ENCODE measurements around the gene SPOP. TPM values are rescaled to one million over a fixed set of nuclear protein-coding genes. Genes with fewer than 3 reads are reported as not detected.
A peak's percentile ranks its signal among the peaks of the same experiment; 100 is the strongest.

SPOP gene
- total RNA-seq, 1 donor from 2014 or later, result 47.1 TPM

DNA sequence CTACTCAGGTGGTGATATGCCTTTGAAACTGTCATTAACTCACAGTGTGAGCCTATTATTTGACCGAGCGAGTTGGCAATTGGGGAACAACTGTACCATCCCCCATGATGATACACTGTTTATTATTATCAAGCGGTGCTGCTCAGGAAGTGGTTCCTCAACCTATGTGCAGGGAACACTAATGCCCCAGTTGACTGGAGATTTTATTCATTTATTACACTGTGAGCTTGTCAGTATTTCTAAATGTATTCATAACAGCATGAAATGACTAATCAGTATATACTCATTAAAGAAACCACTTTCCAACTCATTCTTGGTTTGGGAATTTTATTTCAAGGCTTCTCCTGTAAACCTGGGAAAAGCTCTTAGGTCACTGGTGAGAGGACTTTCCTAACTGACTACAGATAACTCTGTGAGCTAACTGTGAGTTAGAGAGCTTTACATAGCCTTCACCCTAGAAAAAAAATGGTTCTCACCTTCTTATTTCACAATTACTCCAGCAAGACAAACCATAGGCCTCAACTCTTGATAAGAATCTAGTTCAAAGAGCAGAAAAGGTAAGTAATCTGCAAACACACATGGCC, 59.8 kb downstream of the SPOP start:
- DNase-seq (ENCODE audit: low read depth), result no peak

DNA sequence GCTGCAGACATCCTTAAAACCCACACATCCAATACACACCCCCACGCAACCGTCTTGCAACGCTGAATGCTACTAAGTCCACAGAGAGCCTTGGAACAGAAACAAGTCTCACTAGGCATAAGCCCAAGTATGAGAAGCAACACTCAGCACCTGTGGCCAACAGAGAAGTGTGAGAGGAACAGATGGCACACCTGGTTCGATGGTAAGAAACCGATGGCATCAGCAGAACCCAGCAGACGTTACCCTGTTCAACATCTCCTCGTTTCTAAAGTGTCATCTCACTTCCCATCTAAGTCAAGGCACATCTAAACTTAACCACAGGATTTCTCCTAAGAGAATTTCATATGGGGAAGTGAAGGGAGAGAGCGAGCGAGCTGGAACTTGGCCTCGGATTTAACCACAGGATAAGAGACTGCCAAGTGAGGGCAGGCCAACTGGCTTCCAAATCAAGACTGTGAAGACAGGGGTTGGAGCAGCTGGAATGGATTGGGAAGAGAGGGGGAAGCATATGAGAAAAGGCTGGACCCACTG, 61.2 kb downstream of the SPOP start:
- DNase-seq (ENCODE audit: low read depth), result peak; percentile 75

DNA sequence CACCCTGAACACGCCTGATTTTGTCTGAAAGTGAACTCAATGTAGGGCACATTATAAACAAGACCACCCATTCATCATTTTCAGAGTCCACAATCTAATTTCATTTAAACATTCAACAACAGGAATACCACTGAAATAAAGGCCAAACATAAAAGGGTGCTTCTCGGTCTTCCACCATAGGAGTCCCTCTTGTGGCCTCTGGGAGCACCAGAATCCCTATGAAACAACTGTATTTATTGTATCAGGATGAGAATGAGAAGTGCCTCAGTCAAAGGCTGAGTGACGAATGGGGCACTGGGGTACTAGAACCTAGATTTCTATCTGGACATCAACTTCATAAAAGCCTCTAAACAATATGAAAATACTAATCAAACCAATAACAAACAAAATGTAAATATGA, 61.8 kb downstream of the SPOP start:
- DNase-seq (ENCODE audit: low read depth), result no peak

DNA sequence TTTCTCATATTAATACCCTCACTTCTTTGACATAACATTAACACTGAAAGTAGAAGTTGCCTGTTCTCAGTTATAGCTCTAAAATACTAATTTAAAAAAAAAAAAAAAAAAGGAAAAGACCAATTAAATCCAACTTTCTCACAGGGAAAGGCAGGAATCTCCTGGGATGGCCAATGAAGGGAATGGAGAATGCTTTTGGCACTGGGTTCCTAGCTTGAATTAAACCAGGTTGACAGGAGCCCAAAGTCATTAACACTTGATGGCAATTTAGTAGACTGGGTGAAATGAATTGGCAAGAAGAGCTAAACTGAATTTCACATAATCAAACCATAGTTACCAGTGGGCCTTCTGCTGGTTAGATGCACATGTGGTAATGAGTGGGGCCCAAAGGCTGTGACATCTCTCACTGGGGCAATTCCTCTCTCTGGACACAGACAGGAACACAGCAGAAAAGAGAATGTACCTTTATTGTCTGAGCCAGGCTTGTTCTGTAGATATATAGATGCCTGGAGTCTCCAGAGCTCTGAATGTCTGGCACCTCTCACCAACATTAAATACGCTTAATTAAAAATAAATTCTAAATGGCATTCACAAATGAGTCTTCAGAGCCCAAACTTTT, 64.6 kb downstream of the SPOP start:
- no peak for DNase-seq (ENCODE audit: low read depth)

DNA sequence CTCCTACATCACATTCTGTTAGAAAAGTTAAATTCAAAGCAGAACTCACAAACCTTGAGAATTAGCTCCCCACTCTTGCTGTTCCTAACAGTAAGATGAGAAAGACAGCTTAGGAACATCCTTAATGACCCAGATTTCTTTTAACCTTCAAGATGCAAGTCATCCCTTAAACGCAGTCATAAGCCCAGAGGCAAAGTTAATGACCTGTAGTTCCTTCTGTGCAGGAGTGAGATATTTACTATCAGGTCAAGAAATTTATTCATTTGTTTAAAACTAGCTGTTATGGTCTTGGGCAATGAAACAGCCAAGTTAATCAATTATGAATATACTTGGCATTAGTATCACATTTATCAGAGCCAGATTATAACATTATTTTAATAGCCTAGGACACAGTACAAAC, 65.2 kb downstream of the SPOP start:
- DNase-seq (ENCODE audit: low read depth), result no peak

DNA sequence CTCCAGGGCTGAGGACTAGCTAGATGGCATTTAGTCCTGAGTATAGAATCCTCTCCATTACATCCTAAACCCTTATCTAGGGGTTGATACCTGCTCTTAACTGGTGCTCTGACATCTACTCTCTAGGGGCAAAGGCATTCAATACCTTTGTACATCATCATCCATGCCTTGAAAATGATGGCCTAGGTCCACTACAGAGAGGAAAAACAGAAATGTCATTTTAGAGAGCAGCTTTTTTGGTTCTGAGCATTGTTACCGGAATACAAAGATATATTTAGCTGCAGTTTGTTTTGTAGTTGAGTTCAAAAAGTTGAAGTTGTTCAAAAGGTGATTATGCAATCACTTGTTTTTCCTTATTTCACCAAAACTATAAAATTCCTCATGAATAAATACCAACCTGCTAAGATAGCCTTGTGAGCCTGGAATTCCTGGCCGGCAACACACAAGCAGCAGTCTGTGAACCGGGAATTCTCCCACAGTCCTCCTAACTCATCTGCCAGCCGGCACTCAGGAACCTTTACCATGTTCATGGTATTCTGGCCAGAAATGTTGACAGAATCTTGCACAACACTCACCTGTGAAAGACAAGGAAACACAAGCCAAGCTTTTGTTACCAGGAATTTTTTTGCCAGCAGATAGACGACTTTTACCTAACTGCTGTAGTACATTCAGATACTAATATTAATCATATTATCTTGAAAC, 66.9 kb downstream of the SPOP start:
- no peak for DNase-seq (ENCODE audit: low read depth)

DNA sequence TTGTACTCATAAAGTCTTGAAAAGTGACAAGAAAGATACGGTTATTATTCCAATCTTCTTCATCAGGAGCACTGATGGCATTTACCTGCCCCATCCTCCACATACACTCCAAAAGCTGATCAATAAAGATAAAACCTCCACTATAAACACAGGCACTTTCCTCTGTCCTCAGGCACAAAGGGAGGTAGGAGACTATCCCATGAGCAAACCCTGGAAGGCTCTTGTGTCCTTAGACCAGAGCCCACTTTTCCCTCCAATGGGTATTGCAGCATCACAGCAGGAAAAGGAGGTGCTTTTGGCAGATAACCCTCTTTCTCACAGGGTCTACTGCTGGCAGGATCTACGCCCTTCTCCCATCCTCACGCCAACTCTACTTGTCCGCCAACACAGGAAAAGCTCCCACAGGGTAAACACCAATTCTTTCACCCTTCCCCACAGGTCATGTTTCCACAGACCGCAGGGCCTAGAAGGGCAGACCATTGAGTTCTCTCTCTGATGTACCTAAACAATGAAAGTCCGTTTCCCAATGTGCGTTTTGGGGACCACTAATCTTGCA, 73.5 kb downstream of the SPOP start:
- no peak for DNase-seq (ENCODE audit: low read depth)

DNA sequence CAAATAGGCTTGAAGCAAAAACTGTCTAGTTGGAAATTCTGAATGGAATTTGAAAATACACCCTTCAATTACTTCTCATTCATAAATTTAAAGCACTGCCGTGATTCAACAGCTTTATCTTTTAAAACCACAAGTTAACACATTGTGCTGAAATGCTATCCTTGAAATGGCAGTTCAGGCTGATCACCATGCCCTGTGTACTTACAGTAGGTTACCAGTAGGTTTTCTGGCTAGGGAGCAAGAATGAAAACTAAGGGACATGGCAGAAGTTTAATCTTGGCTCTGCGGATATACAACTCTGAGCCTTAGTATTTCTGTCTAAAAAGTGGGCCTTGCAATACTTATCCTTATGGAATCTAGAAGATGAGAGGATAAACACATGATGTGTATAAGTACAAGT, 74.2 kb downstream of the SPOP start:
- no peak for DNase-seq (ENCODE audit: low read depth)

DNA sequence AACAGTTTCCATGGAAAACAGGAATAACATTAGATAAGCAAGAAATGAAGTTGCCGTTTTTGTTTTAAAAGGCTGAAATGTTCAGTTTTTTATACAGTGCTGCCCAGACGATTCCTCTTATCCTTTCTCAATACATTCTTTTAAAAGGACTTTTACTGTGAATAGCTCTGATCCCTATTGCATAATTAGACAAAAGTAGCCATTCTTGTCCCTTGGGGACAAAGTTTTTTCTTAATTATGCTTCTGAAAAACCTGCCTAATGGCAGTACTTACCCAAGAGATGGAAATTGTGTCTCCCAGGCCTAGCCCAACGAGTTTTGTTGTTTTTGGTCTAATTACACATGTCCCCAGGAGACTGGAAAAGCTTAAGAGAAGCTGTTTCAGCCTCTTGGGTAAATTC, 74.7 kb downstream of the SPOP start:
- DNase-seq (ENCODE audit: low read depth), result no peak

DNA sequence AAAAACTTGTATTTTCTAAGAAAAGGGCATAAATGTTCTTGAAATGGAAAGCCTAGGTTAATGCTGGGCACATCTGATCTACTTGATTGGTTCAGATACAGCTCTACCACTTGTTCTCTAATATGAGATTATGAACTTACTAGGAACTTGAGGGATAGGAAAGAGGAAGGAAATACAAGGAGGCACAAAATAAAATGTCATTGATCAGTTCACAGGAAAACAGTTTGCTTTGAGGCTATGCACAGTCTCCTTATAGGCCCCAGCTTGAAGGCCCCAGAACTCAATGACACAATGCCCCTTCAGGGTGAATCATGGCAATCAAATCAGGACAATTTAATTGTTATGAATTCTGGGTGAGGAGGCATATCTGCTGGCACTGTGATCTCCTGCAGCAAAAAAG, 75.1 kb downstream of the SPOP start:
- no peak for DNase-seq (ENCODE audit: low read depth)

DNA sequence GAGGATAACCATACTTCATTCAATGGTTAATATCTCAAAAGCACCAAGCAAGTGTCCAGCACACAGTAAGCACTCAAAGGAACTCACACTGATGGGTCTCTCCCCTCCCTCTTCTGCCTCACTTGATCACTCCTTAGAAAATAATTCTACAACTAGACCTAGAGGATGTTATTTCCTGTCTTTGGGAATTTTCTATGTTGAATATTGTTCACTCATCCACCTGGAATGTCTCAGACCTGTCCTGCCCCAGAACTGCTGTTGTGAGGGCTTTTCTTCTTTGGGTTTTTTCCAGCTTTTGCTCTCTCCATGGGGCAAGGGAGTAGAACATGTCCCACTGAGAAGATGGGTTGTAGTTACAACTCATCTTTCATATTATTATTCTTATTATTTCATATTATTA, 76.9 kb downstream of the SPOP start:
- DNase-seq (ENCODE audit: low read depth), result no peak

DNA sequence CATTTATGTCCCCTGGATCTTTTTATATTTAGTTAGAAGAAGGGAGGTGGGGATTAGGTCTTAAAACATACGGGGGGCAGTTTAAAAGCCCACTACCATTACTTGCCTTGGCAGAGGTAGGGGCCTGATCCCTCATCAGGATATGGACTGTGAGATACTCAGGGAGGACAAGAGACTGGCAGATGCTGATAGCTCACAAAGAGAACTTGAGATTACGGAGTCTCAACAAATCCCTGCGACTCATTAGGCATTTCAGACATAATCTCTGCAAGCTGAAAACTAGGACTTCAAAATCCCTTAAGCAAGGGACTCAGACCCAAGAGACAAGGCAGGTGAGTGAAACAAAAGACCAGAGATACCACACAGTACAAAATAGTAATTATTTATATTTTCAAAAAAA, 79.0 kb downstream of the SPOP start:
- no peak for DNase-seq (ENCODE audit: low read depth)

DNA sequence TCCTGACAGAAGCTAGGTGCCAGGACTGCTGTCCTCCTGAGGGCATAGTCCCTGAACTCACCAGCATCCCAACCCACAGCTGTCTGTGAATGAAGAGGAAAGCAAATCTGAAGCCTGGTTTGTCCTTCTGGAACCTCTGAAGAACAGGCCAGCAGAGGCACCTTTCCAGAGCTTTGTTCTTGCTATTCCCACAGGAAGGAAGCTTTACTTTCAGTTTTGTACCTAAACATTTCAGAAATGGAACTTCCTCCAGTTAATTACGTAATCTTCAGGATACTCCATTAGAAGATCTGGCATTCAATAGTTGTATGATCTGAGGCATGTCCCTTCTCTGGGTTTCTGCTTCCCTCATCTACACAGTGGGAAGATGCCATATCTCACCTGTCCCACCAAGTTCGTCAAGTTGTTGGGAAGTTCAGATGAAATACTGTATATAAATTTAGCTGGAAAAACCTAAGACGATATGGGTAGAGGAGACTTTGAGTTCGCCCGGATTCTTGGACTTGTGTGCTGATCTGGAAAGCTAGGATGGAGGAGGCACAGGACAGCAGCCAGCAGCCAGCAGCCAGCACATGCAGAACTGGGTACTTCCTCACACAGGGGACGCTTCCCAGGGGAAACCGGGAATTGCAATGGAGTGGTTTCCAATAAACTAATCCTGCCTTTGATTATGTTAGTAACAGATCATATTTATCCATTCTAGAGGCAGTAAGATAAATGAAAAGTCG, 79.8 kb downstream of the SPOP start:
- DNase-seq (ENCODE audit: low read depth), result no peak

DNA sequence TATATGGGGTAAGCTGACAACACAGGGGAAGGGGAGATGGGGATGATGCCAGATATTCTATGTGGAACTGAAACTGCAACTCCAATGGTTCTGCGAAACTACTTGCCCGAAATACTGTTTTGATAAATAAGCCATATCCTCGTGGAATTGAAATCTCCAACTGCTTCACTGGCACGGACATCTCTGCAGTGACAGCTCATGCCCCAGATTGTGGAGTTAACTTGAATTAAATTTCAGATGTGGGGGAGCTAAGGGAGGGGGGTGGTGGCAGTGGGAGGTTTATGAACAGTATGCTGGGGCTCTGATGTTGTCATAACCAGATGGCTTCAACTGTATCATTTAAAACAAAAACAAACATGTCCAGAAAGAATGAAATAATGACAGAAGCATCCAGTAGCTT, 80.5 kb downstream of the SPOP start:
- no peak for DNase-seq (ENCODE audit: low read depth)

DNA sequence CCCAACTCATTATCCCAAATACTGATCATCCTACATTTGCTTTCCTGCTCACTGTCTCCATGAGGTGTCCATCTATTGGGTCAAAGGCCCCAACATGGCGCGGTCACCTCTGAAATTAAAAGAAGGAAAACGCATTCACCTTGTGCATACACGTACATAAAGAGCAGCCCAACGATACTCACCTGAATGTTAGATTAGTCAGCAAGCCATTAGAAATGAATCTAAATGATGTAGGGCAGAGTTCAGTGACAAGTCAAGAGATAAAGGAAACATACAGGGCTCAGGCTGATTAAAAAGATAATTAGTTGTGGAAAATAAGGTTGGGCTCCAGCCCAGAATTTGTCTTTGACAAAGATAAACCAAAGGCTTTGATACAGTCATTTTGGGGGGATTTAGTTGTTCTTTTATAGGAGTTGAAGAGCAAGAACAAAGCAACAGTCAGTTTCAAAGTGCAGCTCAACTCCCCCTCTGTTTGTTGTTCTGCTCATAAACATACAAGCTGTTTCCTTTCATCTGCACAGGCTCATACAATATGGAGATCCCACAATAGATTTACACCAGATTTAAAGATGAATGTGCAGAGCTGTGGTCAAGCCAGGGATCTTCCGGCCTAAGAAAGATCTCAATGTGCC, 81.2 kb downstream of the SPOP start:
- DNase-seq (ENCODE audit: low read depth), result no peak

DNA sequence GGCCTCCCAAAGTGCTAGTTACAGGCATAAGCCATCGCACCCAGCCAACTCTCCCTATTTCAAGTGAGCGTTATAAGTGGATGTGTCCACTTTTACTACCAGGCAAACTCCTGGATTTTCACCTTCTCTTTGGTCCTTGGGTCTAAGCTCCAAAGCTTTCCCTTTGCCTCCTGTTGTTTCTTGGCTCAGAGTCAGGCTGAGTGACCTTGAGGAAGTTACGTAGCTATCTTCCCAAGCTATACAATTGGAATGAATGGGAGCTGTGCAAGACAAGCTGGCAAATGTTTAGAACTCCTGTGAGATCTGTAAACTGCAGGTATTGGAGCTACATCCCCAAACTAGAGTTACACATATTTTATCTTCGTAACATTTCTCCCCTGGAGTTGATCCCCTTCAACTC, 81.9 kb downstream of the SPOP start:
- DNase-seq (ENCODE audit: low read depth), result no peak

DNA sequence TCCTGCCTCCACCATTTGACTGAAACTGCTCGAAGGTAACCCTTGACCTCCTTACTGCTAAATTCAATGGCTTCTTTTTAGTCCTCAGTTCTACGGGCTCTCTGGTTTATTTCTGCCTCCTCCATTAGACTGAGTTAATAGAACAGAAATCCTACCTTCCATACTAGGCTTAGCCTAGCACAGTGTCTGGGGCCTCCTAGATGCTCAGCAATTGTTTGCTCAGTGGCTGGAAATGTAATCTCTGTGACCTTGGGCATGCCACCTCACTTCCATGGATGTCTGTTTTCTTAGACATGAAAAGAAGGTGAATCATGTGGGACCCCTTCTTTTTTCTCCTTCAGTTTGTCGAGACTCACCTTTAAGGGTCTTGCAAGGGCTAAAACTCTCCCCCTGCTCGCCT, 82.6 kb downstream of the SPOP start:
- no peak for DNase-seq (ENCODE audit: low read depth)

DNA sequence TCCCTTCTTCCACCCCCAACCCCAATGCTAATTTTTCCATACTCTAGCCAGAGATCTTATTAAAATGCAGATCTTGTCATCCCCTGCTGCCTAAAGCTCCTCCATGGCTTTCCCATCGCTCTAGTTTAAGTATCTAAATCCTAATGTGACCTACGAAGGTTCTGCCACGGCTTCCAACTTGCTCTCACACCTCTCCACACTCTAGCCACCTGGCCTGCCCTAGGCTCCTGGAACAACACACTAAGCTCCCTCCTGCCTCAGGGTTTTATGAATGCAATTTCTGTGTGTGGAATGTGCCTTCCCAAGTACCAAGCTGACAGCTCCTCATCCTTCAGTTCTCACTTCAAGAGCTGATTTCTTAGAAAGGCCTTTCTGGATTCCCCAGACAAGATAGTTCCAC, 85.6 kb downstream of the SPOP start:
- no peak for DNase-seq (ENCODE audit: low read depth)

DNA sequence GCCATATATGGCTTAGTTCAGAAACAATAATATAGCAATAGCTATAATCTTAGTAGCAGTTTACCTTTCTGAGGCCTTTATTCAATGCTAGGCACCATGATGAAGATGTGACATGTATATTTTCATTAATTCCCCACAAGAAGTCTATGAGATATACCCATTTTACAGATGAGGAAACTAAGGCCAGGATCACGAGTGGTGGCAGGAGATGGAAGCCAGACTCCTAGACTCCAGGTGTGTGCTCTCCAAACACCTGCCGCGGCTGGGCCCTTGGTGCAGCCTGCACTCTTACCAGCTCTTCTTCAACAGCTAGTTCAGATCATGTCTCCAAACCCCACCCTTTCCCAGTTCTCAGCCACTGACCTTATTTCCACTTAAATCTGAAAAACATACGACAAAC, 87.0 kb downstream of the SPOP start:
- DNase-seq (ENCODE audit: low read depth), result no peak

DNA sequence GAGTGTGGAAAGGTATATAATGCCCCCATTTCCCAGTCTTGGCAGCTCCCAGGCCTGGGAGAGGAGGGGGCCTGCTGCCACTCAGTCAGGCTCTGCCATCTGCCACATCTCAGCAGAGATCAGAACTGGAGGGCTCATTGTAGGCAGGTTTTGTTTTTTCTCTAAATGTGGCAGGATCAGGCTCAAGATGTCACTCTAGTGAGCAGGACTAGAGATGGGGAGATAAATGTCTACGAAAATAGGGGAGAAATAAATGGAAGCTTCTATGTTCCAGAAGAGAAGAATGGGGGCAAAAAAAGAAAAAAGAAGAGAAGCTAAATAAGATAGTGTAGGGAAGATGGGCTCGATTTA, 88.3 kb downstream of the SPOP start:
- DNase-seq (ENCODE audit: low read depth), result no peak

All from myocyte (in vitro differentiated cells).